ENCODE results near the gene CDCA3. TPM values are rescaled to one million over a fixed set of nuclear protein-coding genes. Genes with fewer than 3 reads are reported as not detected.
A peak's percentile ranks its signal among the peaks of the same experiment; 100 is the strongest.

The CDCA3 gene
- total RNA-seq, 1 donor from 2014 or later: 2.9 TPM

GRCh38 chr12:6826734-6827436 lies 24.2 kb downstream of the CDCA3 start:
- no peak for ATAC-seq
- no peak for TF ChIP-seq CTCF (IDR thresholded peaks at IDR 0.05)
- no peak for DNase-seq
- intact Hi-C loops (cut with DNase I): no loop called here
- no peaks in the 10 kb centered on the region for H3K36me3 ChIP-seq
- no peaks in the 10 kb centered on the region for H3K9me3 ChIP-seq
- no peak overlapping the region for H3K4me3 ChIP-seq
- peaks cover 39% of the 10 kb centered on the region for H3K27me3 ChIP-seq (ENCODE audit: low read depth)
- H3K4me1 ChIP-seq: peaks cover 21% of the 10 kb centered on the region
- H3K27ac ChIP-seq: peak overlapping the region; percentile 39

- ATAC-seq (no peak), DNase-seq (no peak)
- Histone ChIP-seq H3K27ac (no peak overlapping the region), H3K4me1 (peaks cover 24% of the 10 kb centered on the region), H3K27me3 (ENCODE audit: low read depth) (peaks cover 41% of the 10 kb centered on the region), H3K4me3 (no peak overlapping the region), H3K36me3 (no peaks in the 10 kb centered on the region), H3K9me3 (no peaks in the 10 kb centered on the region)
- TF ChIP-seq CTCF (IDR thresholded peaks at IDR 0.05): no peak
- intact Hi-C loops (cut with DNase I): no loop called here
These were observed 24.9 kb downstream of the CDCA3 start for GRCh38 chr12:6826125-6826733.

GRCh38 chr12:6825398-6826124 lies 25.5 kb downstream of the CDCA3 start:
- peak; percentile 85 for DNase-seq
- Histone ChIP-seq H3K36me3 (no peaks in the 10 kb centered on the region), H3K9me3 (no peaks in the 10 kb centered on the region), H3K4me3 (no peak overlapping the region), H3K27me3 (ENCODE audit: low read depth) (peaks cover 41% of the 10 kb centered on the region), H3K4me1 (peaks cover 24% of the 10 kb centered on the region), H3K27ac (no peak overlapping the region)
- peak; percentile 75 to 78 for ATAC-seq
- intact Hi-C loops (cut with DNase I): no loop called here
- TF ChIP-seq CTCF (IDR thresholded peaks at IDR 0.05): peak; percentile 95

GRCh38 chr12:6824901-6825381 lies 26.1 kb downstream of the CDCA3 start:
- DNase-seq (no peak), ATAC-seq (no peak)
- Histone ChIP-seq H3K4me3 (no peak overlapping the region), H3K9me3 (no peaks in the 10 kb centered on the region), H3K4me1 (peaks cover 24% of the 10 kb centered on the region), H3K27ac (no peak overlapping the region), H3K27me3 (ENCODE audit: low read depth) (peaks cover 37% of the 10 kb centered on the region), H3K36me3 (no peaks in the 10 kb centered on the region)
- TF ChIP-seq CTCF (IDR thresholded peaks at IDR 0.05): no peak
- intact Hi-C loops (cut with DNase I): no loop called here

GRCh38 chr12:6824085-6824775 lies 26.9 kb downstream of the CDCA3 start:
- H3K4me3 ChIP-seq: no peak overlapping the region
- ATAC-seq (no peak), DNase-seq (no peak)
- TF ChIP-seq CTCF (IDR thresholded peaks at IDR 0.05): no peak
- H3K27ac ChIP-seq: no peak overlapping the region
- no peaks in the 10 kb centered on the region for H3K36me3 ChIP-seq
- H3K27me3 ChIP-seq (ENCODE audit: low read depth): peaks cover 30% of the 10 kb centered on the region
- intact Hi-C loops (cut with DNase I): no loop called here
- no peaks in the 10 kb centered on the region for H3K9me3 ChIP-seq
- peaks cover 21% of the 10 kb centered on the region for H3K4me1 ChIP-seq

Measured in lower lobe of right lung (tissue), 2 donors.